ACC112 (cell line): ENCODE data around the gene LRRFIP1.

Experiments
- H2AFZ ChIP-seq: fragments of 200-600 bp; sonication (generic); one replicate; pipeline ENCODE4 v1.6.0; 2017; ENCODE audit warnings: antibody characterized with exemption, low read length; ENCODE audit not compliant: unreplicated experiment
- H3K27ac ChIP-seq: fragments of 200-600 bp; sonication (generic); 2 replicates; pipeline ENCODE4 v1.5.1; 2014; ENCODE audit warnings: low read depth, mild to moderate bottlenecking, antibody characterized with exemption, low read length, moderate library complexity
- H3K27me3 ChIP-seq: fragments of 200-600 bp; sonication (generic); 2 replicates; pipeline ENCODE4 v1.6.1; 2014; ENCODE audit warnings: mild to moderate bottlenecking, antibody characterized with exemption, low read length, moderate library complexity, mixed read lengths; ENCODE audit not compliant: insufficient read depth
- H3K36me3 ChIP-seq: fragments of 200-600 bp; sonication (generic); 2 replicates; pipeline ENCODE4 v1.6.1; 2016; ENCODE audit warnings: mild to moderate bottlenecking, antibody characterized with exemption, low read length, moderate library complexity, mixed read lengths; ENCODE audit not compliant: insufficient read depth
- H3K4me1 ChIP-seq: fragments of 200-600 bp; sonication (generic); one replicate; pipeline ENCODE4 v1.6.1; 2016; ENCODE audit warnings: low read length, mixed read lengths; ENCODE audit not compliant: insufficient read depth, unreplicated experiment, control insufficient read depth
- H3K4me3 ChIP-seq: fragments of 200-600 bp; sonication (generic); 2 replicates; pipeline ENCODE4 v1.5.1; 2014; ENCODE audit warnings: mild to moderate bottlenecking, low read depth, low read length
- H3K79me2 ChIP-seq: fragments of 200-600 bp; sonication (generic); one replicate; pipeline ENCODE4 v1.6.0; 2016; ENCODE audit warnings: low read length; ENCODE audit not compliant: control insufficient read depth, unreplicated experiment, insufficient read depth

The LRRFIP1 gene

DNA sequence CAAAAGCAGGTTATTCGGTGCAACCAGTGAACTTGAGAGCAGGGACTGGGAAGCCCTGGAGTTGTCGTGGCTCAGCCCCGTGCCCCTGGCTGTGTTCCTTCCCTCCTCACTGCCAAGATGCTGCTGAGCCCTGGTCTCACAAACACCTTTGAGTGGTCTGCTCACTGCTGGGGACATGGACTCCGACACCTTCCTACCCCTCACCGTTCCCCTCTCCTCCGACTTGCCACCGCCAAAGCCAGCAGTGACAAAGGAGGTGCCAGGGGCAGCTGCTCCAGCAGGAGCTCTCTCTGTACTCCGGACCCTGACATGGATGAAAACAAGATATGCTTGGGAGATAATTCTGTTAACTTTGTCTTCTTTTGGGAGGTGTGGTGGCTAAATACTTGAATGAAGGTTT, 17.9 kb downstream of the LRRFIP1 start:
- no peaks in the 10 kb centered on the region for H3K4me1 ChIP-seq
- H3K4me3 ChIP-seq: no peak overlapping the region
- no peak overlapping the region for H3K27ac ChIP-seq
- H3K79me2 ChIP-seq: no peaks in the 10 kb centered on the region
- H3K36me3 ChIP-seq: no peaks in the 10 kb centered on the region
- H2AFZ ChIP-seq: no peak overlapping the region
- no peaks in the 10 kb centered on the region for H3K27me3 ChIP-seq

GRCh38 chr2:237647176-237648015, 20.0 kb downstream of the LRRFIP1 start:
- Histone ChIP-seq H3K36me3 (peaks cover 3% of the 10 kb centered on the region; the same call in 1 of the 2 replicates), H3K4me3 (no peak overlapping the region)

GRCh38 chr2:237648016-237648381, 20.6 kb downstream of the LRRFIP1 start:
- H3K4me3 ChIP-seq: no peak overlapping the region
- H2AFZ ChIP-seq: no peak overlapping the region
- H3K27me3 ChIP-seq: no peaks in the 10 kb centered on the region
- no peak overlapping the region for H3K27ac ChIP-seq
- no peaks in the 10 kb centered on the region for H3K4me1 ChIP-seq
- H3K36me3 ChIP-seq: peaks cover 9% of the 10 kb centered on the region; the same call in 1 of the 2 replicates
- no peaks in the 10 kb centered on the region for H3K79me2 ChIP-seq

More at GRCh38 chr2:237647176-237648015, 20.0 kb downstream of the LRRFIP1 start:
- no peaks in the 10 kb centered on the region for H3K27me3 ChIP-seq
- H3K4me1 ChIP-seq: no peaks in the 10 kb centered on the region
- H2AFZ ChIP-seq: no peak overlapping the region
- no peaks in the 10 kb centered on the region for H3K79me2 ChIP-seq
- H3K27ac ChIP-seq: no peak overlapping the region

- no peaks in the 10 kb centered on the region for H3K4me1 ChIP-seq
- H3K4me3 ChIP-seq: no peak overlapping the region
- peaks cover 10% of the 10 kb centered on the region; the same call in 1 of the 2 replicates for H3K36me3 ChIP-seq
- no peaks in the 10 kb centered on the region for H3K79me2 ChIP-seq
- no peaks in the 10 kb centered on the region for H3K27me3 ChIP-seq
- H2AFZ ChIP-seq: no peak overlapping the region
- no peak overlapping the region for H3K27ac ChIP-seq
Measured at GRCh38 chr2:237649541-237650454, 22.4 kb downstream of the LRRFIP1 start.

DNA sequence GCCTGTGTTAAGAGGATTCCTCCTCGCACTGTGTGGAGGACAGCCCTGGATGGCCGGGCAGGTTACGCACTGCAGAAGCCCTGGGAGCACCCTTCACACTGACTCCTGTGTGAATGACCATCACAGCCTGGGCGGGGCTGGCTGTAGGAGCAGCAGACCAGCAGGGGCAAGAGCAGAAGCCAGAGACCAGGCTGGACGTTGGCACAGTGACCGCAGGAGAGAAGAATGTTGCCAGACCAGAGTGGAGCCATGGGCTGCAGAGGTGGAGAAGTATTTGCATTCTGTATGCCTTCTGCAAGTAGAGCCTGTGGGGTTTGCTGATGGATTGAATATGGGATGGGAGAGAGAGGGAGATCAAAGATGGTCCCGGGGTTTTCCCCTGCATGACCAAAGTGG, 23.1 kb downstream of the LRRFIP1 start:
- no peaks in the 10 kb centered on the region for H3K4me1 ChIP-seq
- no peak overlapping the region for H2AFZ ChIP-seq
- H3K4me3 ChIP-seq: no peak overlapping the region
- H3K27me3 ChIP-seq: no peaks in the 10 kb centered on the region
- no peak overlapping the region for H3K27ac ChIP-seq
- no peaks in the 10 kb centered on the region for H3K79me2 ChIP-seq
- H3K36me3 ChIP-seq: peaks cover 10% of the 10 kb centered on the region; the same call in 1 of the 2 replicates

GRCh38 chr2:237651761-237652160, 24.4 kb downstream of the LRRFIP1 start:
- H3K4me1 ChIP-seq: no peaks in the 10 kb centered on the region
- H3K36me3 ChIP-seq: peaks cover 10% of the 10 kb centered on the region; the same call in 1 of the 2 replicates
- H3K4me3 ChIP-seq: no peak overlapping the region
- H2AFZ ChIP-seq: no peak overlapping the region
- no peak overlapping the region for H3K27ac ChIP-seq
- H3K27me3 ChIP-seq: no peaks in the 10 kb centered on the region
- H3K79me2 ChIP-seq: no peaks in the 10 kb centered on the region

DNA sequence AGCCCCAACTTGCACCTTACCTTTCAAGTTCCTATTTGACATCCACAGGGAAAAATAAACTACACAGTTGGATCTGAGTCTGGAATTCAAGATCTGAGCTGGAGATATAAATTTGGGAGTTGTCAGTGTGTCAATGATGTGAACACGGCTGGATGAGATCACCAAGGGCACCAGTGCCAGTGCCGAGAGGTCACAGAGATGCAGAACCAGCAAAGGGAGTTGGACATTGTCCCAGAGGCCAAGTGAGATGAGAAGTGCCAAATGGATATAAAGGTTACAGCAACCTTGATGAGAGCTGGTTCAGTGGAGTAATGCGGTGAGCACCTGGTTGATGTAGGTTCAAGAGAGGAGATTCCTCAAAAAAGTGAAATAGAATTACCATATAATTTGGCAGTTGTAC, 24.8 kb downstream of the LRRFIP1 start:
- Histone ChIP-seq H3K4me3 (no peak overlapping the region), H3K36me3 (peaks cover 10% of the 10 kb centered on the region; the same call in 1 of the 2 replicates), H2AFZ (no peak overlapping the region), H3K27me3 (no peaks in the 10 kb centered on the region), H3K4me1 (no peaks in the 10 kb centered on the region), H3K79me2 (no peaks in the 10 kb centered on the region), H3K27ac (no peak overlapping the region)

DNA sequence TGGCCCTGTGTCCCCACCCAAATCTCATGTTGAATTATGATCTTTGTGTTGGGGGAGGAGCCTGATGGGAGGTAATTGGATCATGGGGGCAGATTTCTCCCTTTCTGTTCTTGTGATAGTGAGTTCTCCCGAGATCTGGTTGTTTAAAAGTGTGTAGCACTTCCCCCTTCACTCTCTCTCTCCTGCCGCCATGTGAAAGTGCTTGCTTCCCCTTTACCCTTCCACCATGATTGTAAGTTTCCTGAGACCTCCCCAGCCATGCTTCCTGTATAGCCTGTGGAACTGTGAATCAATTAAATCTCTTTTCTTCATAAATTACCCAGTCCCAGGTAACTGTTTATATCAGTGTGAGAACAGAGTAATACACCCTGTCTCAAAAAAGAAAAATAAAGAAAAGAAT, 25.5 kb downstream of the LRRFIP1 start:
- H3K27ac ChIP-seq: no peak overlapping the region
- no peaks in the 10 kb centered on the region for H3K79me2 ChIP-seq
- H3K4me3 ChIP-seq: no peak overlapping the region
- H2AFZ ChIP-seq: no peak overlapping the region
- H3K27me3 ChIP-seq: no peaks in the 10 kb centered on the region
- H3K36me3 ChIP-seq: peaks cover 10% of the 10 kb centered on the region; the same call in 1 of the 2 replicates
- H3K4me1 ChIP-seq: no peaks in the 10 kb centered on the region

GRCh38 chr2:237653776-237654558, 26.6 kb downstream of the LRRFIP1 start:
- no peak overlapping the region for H3K4me3 ChIP-seq
- no peak overlapping the region for H3K27ac ChIP-seq
- peaks cover 10% of the 10 kb centered on the region; the same call in 1 of the 2 replicates for H3K36me3 ChIP-seq
- no peaks in the 10 kb centered on the region for H3K4me1 ChIP-seq
- no peaks in the 10 kb centered on the region for H3K27me3 ChIP-seq
- H2AFZ ChIP-seq: no peak overlapping the region
- H3K79me2 ChIP-seq: no peaks in the 10 kb centered on the region

GRCh38 chr2:237657063-237657462, 29.7 kb downstream of the LRRFIP1 start:
- Histone ChIP-seq H3K27me3 (no peaks in the 10 kb centered on the region), H3K4me1 (no peaks in the 10 kb centered on the region), H3K79me2 (no peaks in the 10 kb centered on the region), H2AFZ (no peak overlapping the region), H3K36me3 (peaks cover 6% of the 10 kb centered on the region; the same call in 1 of the 2 replicates), H3K4me3 (no peak overlapping the region), H3K27ac (no peak overlapping the region)
